Measurements from ENCODE around the gene TMX2.

TMX2 gene

GRCh38 chr11:57764972-57765371, 52.6 kb downstream of the TMX2 start:
- DNase-seq (ENCODE audit: low read depth, low spot score) = no peak

- DNase-seq (ENCODE audit: low read depth, low spot score) = no peak
Observed at GRCh38 chr11:57770793-57771192, 58.4 kb downstream of the TMX2 start.

- DNase-seq (ENCODE audit: low read depth, low spot score) = no peak
Observed at GRCh38 chr11:57771365-57771764, 59.0 kb downstream of the TMX2 start.

- no peak for DNase-seq (ENCODE audit: low read depth, low spot score)
Observed at GRCh38 chr11:57772562-57772961, 60.2 kb downstream of the TMX2 start.

- DNase-seq (ENCODE audit: low read depth, low spot score) = no peak
Observed at GRCh38 chr11:57773026-57773598, 60.7 kb downstream of the TMX2 start.

GRCh38 chr11:57775491-57775890, 63.1 kb downstream of the TMX2 start:
- DNase-seq (ENCODE audit: low read depth, low spot score) = no peak

- DNase-seq (ENCODE audit: low read depth, low spot score) = peak; percentile 91
Observed at GRCh38 chr11:57776031-57776521, 63.7 kb downstream of the TMX2 start.

GRCh38 chr11:57776577-57777210, 64.3 kb downstream of the TMX2 start:
- no peak for DNase-seq (ENCODE audit: low read depth, low spot score)

GRCh38 chr11:57777969-57778317, 65.5 kb downstream of the TMX2 start:
- peak; percentile 62 for DNase-seq (ENCODE audit: low read depth, low spot score)

- DNase-seq (ENCODE audit: low read depth, low spot score) = peak; percentile 100
Observed at GRCh38 chr11:57778318-57779037, 66.1 kb downstream of the TMX2 start.

GRCh38 chr11:57779276-57779675, 66.9 kb downstream of the TMX2 start:
- DNase-seq (ENCODE audit: low read depth, low spot score) = peak; percentile 82

- no peak for DNase-seq (ENCODE audit: low read depth, low spot score)
Observed at GRCh38 chr11:57781529-57781943, 69.1 kb downstream of the TMX2 start.

GRCh38 chr11:57785072-57785471, 72.7 kb downstream of the TMX2 start:
- no peak for DNase-seq (ENCODE audit: low read depth, low spot score)

GRCh38 chr11:57786436-57786835, 74.0 kb downstream of the TMX2 start:
- DNase-seq (ENCODE audit: low read depth, low spot score) = peak; percentile 44

- DNase-seq (ENCODE audit: low read depth, low spot score) = no peak
Observed at GRCh38 chr11:57787006-57787604, 74.7 kb downstream of the TMX2 start.

GRCh38 chr11:57787920-57788702, 75.7 kb downstream of the TMX2 start:
- DNase-seq (ENCODE audit: low read depth, low spot score) = peak; percentile 48

GRCh38 chr11:57788703-57789088, 76.3 kb downstream of the TMX2 start:
- no peak for DNase-seq (ENCODE audit: low read depth, low spot score)

Measured in astrocyte of the hippocampus (primary cell).